ENCODE measurements around the gene DENND4A.

DENND4A gene

GRCh38 chr15:65761210-65761926, 30.7 kb downstream of the DENND4A start:
- Histone ChIP-seq H3K4me3 (ENCODE audit: insufficient read depth, low read depth, low read length) (no peak overlapping the region), H3K27me3 (ENCODE audit: control insufficient read depth, insufficient read depth, low read length, poor library complexity, severe bottlenecking) (no peaks in the 10 kb centered on the region), H3K4me1 (ENCODE audit: control insufficient read depth, insufficient read depth, low read length) (no peaks in the 10 kb centered on the region), H3K27ac (ENCODE audit: insufficient read depth, low read depth, low read length, poor library complexity, severe bottlenecking) (no peak overlapping the region), H3K36me3 (ENCODE audit: control insufficient read depth, insufficient read depth, low read length) (no peaks in the 10 kb centered on the region), H3K9me3 (ENCODE audit: control insufficient read depth, low read length) (no peaks in the 10 kb centered on the region)
- WGBS, 2 experiments = 93 to 100% methylated on average over 1 to 2 of the region's 2 CpGs

- Histone ChIP-seq H3K36me3 (ENCODE audit: control insufficient read depth, insufficient read depth, low read length) (no peaks in the 10 kb centered on the region), H3K27me3 (ENCODE audit: control insufficient read depth, insufficient read depth, low read length, poor library complexity, severe bottlenecking) (no peaks in the 10 kb centered on the region), H3K4me1 (ENCODE audit: control insufficient read depth, insufficient read depth, low read length) (no peaks in the 10 kb centered on the region), H3K9me3 (ENCODE audit: control insufficient read depth, low read length) (no peaks in the 10 kb centered on the region), H3K4me3 (ENCODE audit: insufficient read depth, low read depth, low read length) (no peak overlapping the region), H3K27ac (ENCODE audit: insufficient read depth, low read depth, low read length, poor library complexity, severe bottlenecking) (no peak overlapping the region)
- 90 to 92% methylated on average over 4 to 5 of the region's 5 CpGs for WGBS, 2 experiments
These were observed 32.7 kb downstream of the DENND4A start for GRCh38 chr15:65759441-65759840.

DNA sequence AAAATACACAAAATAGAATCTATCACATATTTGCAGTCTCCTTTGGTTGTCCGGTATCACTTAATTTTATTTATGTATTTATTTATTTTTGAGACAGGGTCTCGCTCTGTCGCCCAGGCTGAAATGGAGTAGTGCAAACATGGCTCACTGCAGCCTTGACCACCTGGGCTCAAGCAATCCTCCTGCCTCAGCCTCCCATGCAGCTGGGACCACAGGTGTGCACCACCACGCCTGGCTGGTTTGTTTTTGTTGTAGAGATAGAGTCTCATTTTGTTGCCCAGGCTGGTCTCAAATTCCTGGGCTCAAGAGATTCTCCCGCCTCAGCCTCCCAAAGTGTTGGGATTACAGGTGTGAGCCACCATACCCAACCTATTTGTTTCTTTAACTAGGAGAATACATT, 33.9 kb downstream of the DENND4A start:
- Histone ChIP-seq H3K36me3 (ENCODE audit: control insufficient read depth, insufficient read depth, low read length) (no peaks in the 10 kb centered on the region), H3K4me1 (ENCODE audit: control insufficient read depth, insufficient read depth, low read length) (no peaks in the 10 kb centered on the region), H3K4me3 (ENCODE audit: insufficient read depth, low read depth, low read length) (no peak overlapping the region), H3K27ac (ENCODE audit: insufficient read depth, low read depth, low read length, poor library complexity, severe bottlenecking) (no peak overlapping the region), H3K27me3 (ENCODE audit: control insufficient read depth, insufficient read depth, low read length, poor library complexity, severe bottlenecking) (no peaks in the 10 kb centered on the region), H3K9me3 (ENCODE audit: control insufficient read depth, low read length) (no peaks in the 10 kb centered on the region)
- WGBS, 2 experiments = 90 to 95% methylated on average over 4 to 5 of the region's 5 CpGs

GRCh38 chr15:65757256-65757655, 34.8 kb downstream of the DENND4A start:
- Histone ChIP-seq H3K27me3 (ENCODE audit: control insufficient read depth, insufficient read depth, low read length, poor library complexity, severe bottlenecking) (no peaks in the 10 kb centered on the region), H3K9me3 (ENCODE audit: control insufficient read depth, low read length) (no peaks in the 10 kb centered on the region), H3K36me3 (ENCODE audit: control insufficient read depth, insufficient read depth, low read length) (no peaks in the 10 kb centered on the region), H3K4me1 (ENCODE audit: control insufficient read depth, insufficient read depth, low read length) (no peaks in the 10 kb centered on the region), H3K27ac (ENCODE audit: insufficient read depth, low read depth, low read length, poor library complexity, severe bottlenecking) (no peak overlapping the region), H3K4me3 (ENCODE audit: insufficient read depth, low read depth, low read length) (no peak overlapping the region)
- 88 to 100% methylated on average over 1 to 2 of the region's 2 CpGs for WGBS, 2 experiments

DNA sequence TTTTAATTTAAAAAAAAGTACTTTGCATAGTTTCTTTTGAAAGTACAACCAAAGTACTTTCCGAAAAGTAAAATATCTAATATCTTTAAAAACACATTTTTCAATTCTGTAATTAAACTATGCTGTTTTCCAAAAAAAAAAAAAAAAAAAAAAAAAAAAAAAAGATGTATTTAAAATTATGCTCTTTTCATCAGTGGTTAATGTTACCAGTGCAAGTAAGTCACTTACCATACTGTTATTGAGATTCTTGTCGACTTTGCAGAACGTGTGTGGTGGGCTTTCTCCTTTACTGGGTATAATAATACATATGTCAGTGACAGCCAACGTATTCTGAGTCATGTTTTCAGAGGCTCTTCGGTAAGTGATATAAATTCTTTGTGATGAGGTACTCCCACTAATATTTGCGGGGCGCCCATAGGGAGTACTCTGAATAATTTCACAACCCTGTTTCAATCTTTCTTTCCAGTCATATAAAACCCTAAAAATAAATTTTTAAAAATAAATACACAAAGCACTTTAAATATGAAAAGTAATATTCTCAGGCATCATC, 39.9 kb downstream of the DENND4A start:
- WGBS, 2 experiments = 92% methylated on average over 4 to 6 of the region's 7 CpGs
- no peaks in the 10 kb centered on the region for H3K9me3 ChIP-seq (ENCODE audit: control insufficient read depth, low read length)

GRCh38 chr15:65751431-65751830, 40.7 kb downstream of the DENND4A start:
- Histone ChIP-seq H3K4me1 (ENCODE audit: control insufficient read depth, insufficient read depth, low read length) (no peaks in the 10 kb centered on the region), H3K27me3 (ENCODE audit: control insufficient read depth, insufficient read depth, low read length, poor library complexity, severe bottlenecking) (no peaks in the 10 kb centered on the region), H3K36me3 (ENCODE audit: control insufficient read depth, insufficient read depth, low read length) (no peaks in the 10 kb centered on the region), H3K4me3 (ENCODE audit: insufficient read depth, low read depth, low read length) (no peak overlapping the region), H3K27ac (ENCODE audit: insufficient read depth, low read depth, low read length, poor library complexity, severe bottlenecking) (no peak overlapping the region), H3K9me3 (ENCODE audit: control insufficient read depth, low read length) (no peaks in the 10 kb centered on the region)
- 97 to 100% methylated on average over 2 of the region's 2 CpGs for WGBS, 2 experiments

More for the DNA sequence above, 39.9 kb downstream of the DENND4A start:
- no peak overlapping the region for H3K27ac ChIP-seq (ENCODE audit: insufficient read depth, low read depth, low read length, poor library complexity, severe bottlenecking)
- H3K4me3 ChIP-seq (ENCODE audit: insufficient read depth, low read depth, low read length) = no peak overlapping the region
- H3K36me3 ChIP-seq (ENCODE audit: control insufficient read depth, insufficient read depth, low read length) = no peaks in the 10 kb centered on the region
- H3K4me1 ChIP-seq (ENCODE audit: control insufficient read depth, insufficient read depth, low read length) = no peaks in the 10 kb centered on the region
- H3K27me3 ChIP-seq (ENCODE audit: control insufficient read depth, insufficient read depth, low read length, poor library complexity, severe bottlenecking) = no peaks in the 10 kb centered on the region

DNA sequence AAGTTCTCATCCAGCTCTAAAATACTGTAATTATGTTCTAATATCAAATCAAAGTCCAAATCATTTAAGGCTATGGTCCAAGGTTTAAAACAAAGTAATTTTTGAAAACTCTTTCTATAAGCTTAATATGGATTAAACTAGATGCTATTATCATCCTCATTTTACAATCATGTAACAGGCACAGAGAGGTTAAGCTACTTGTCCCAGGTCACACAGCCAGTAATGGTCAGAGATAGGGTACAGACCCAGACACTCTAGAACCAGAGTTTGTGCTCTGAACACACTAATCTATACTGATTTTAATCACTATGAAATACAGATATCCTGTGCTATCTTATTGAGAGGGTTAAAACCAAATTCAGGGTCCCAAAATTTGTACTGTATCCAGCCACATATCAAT, 44.8 kb downstream of the DENND4A start:
- no peaks in the 10 kb centered on the region for H3K9me3 ChIP-seq (ENCODE audit: control insufficient read depth, low read length)
- H3K27ac ChIP-seq (ENCODE audit: insufficient read depth, low read depth, low read length, poor library complexity, severe bottlenecking) = no peak overlapping the region
- no peaks in the 10 kb centered on the region for H3K36me3 ChIP-seq (ENCODE audit: control insufficient read depth, insufficient read depth, low read length)
- no peak overlapping the region for H3K4me3 ChIP-seq (ENCODE audit: insufficient read depth, low read depth, low read length)
- no peaks in the 10 kb centered on the region for H3K4me1 ChIP-seq (ENCODE audit: control insufficient read depth, insufficient read depth, low read length)
- H3K27me3 ChIP-seq (ENCODE audit: control insufficient read depth, insufficient read depth, low read length, poor library complexity, severe bottlenecking) = no peaks in the 10 kb centered on the region

DNA sequence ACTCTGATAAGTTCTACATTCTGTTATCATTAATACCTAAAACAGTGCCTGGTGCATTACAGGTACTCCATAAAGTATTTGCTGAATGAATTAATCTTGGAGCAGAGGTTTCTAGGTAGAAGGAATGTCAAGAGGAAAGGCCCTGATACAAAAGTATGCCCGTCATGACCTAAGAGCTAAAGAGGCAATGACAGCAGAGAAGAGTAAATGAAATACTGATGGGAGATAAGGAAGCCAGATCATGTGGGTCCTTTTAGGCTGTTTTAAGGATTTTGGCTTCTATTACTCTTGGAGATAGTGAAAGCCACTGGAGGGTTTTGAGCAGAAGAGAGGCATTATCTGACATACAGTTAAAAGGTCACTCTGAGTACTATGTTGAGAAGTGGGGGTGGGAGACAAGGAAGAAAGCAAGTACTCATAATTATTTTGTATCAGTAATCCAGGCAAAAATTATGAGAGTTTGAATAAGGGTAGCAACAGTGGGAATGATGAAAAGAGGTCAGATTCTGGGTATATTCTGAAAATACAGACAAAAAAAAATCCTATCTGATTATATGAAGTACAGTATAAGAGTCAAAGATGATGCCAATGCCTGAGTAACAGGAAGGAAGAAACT, 48.3 kb downstream of the DENND4A start:
- 76 to 84% methylated on average over 1 of the region's 1 CpG for WGBS, 2 experiments
- no peaks in the 10 kb centered on the region for H3K27me3 ChIP-seq (ENCODE audit: control insufficient read depth, insufficient read depth, low read length, poor library complexity, severe bottlenecking)
- no peaks in the 10 kb centered on the region for H3K9me3 ChIP-seq (ENCODE audit: control insufficient read depth, low read length)
- no peaks in the 10 kb centered on the region for H3K36me3 ChIP-seq (ENCODE audit: control insufficient read depth, insufficient read depth, low read length)
- H3K4me3 ChIP-seq (ENCODE audit: insufficient read depth, low read depth, low read length) = no peak overlapping the region
- no peaks in the 10 kb centered on the region for H3K4me1 ChIP-seq (ENCODE audit: control insufficient read depth, insufficient read depth, low read length)
- no peak overlapping the region for H3K27ac ChIP-seq (ENCODE audit: insufficient read depth, low read depth, low read length, poor library complexity, severe bottlenecking)

DNA sequence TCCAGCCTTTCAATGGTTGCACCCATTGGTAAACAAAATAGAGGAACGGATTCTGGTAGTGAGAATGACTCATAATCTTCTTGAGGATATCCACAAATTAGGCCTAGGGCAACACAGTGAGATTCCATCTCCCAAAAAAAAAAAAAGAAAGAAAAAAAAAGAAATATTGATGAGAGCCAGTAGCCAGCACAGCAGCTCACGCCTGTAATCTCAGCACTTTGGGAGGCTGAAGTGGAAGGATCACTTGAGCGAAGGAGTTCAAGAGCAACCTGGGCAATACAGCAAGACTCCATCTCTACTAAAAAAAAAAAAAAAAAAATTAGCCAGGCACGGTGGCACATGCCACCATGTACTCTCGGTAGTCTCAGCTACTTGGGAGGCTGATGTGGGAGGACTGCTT, 51.9 kb downstream of the DENND4A start:
- Histone ChIP-seq H3K27me3 (ENCODE audit: control insufficient read depth, insufficient read depth, low read length, poor library complexity, severe bottlenecking) (no peaks in the 10 kb centered on the region), H3K9me3 (ENCODE audit: control insufficient read depth, low read length) (no peaks in the 10 kb centered on the region), H3K36me3 (ENCODE audit: control insufficient read depth, insufficient read depth, low read length) (no peaks in the 10 kb centered on the region), H3K4me3 (ENCODE audit: insufficient read depth, low read depth, low read length) (no peak overlapping the region), H3K4me1 (ENCODE audit: control insufficient read depth, insufficient read depth, low read length) (no peaks in the 10 kb centered on the region), H3K27ac (ENCODE audit: insufficient read depth, low read depth, low read length, poor library complexity, severe bottlenecking) (no peak overlapping the region)
- 96 to 97% methylated on average over 5 of the region's 5 CpGs for WGBS, 2 experiments

- Histone ChIP-seq H3K36me3 (ENCODE audit: control insufficient read depth, insufficient read depth, low read length) (no peaks in the 10 kb centered on the region), H3K27me3 (ENCODE audit: control insufficient read depth, insufficient read depth, low read length, poor library complexity, severe bottlenecking) (no peaks in the 10 kb centered on the region), H3K9me3 (ENCODE audit: control insufficient read depth, low read length) (no peaks in the 10 kb centered on the region), H3K4me3 (ENCODE audit: insufficient read depth, low read depth, low read length) (no peak overlapping the region), H3K27ac (ENCODE audit: insufficient read depth, low read depth, low read length, poor library complexity, severe bottlenecking) (no peak overlapping the region), H3K4me1 (ENCODE audit: control insufficient read depth, insufficient read depth, low read length) (no peaks in the 10 kb centered on the region)
- WGBS, 2 experiments = 75 to 91% methylated on average over 1 of the region's 1 CpG
These were observed 53.4 kb downstream of the DENND4A start for GRCh38 chr15:65738649-65739048.
